CD14-positive monocyte (primary cell): ENCODE results near the gene PACSIN2. TPM values are rescaled to one million over a fixed set of nuclear protein-coding genes. Genes with fewer than 3 reads are reported as not detected.
"Not testable (repeated sequence)": the region's sequence is repeated elsewhere in the genome, so short reads cannot be mapped to it uniquely, and the experiment has no call there.

Experiments used
- DNase-seq, 3 donors: peaks; one replicate each; pipeline ENCODE4 v3.0.0-alpha.2; 2011 to 2022
- H2AFZ ChIP-seq: 2 replicates; pipeline ENCODE4 v1.6.0; 2012; ENCODE audit warnings: mild to moderate bottlenecking, low read depth, low read length, inconsistent platforms; ENCODE audit not compliant: insufficient read depth, poor library complexity, severe bottlenecking
- H3K27ac ChIP-seq, 2 donors: 1 replicate in 1 of 2; 2 replicates in 1 of 2; pipeline ENCODE4 v1.5.1; 2012 to 2013; ENCODE audit warnings: low read length in 2 of 2, control low read depth in 1 of 2, inconsistent platforms in 1 of 2, low read depth in 1 of 2, mild to moderate bottlenecking in 1 of 2
- H3K27me3 ChIP-seq, 2 donors: one replicate each; pipeline versions ENCODE4 v1.6.0 to v1.6.1; 2011 to 2013; ENCODE audit warnings: low read length in 2 of 2; ENCODE audit not compliant: control insufficient read depth in 2 of 2, insufficient read depth in 2 of 2
- H3K36me3 ChIP-seq, 2 donors: replicated peaks in 1 of 2; 1 replicate in 1 of 2; 2 replicates in 1 of 2; pipeline versions ENCODE4 v1.5.1 to v1.6.1; 2012 to 2013; ENCODE audit warnings: low read length in 2 of 2, control low read depth in 1 of 2, inconsistent platforms in 1 of 2, mild to moderate bottlenecking in 1 of 2; ENCODE audit not compliant: insufficient read depth in 2 of 2, control insufficient read depth in 1 of 2
- H3K4me1 ChIP-seq, 2 donors: 1 replicate in 1 of 2; 2 replicates in 1 of 2; pipeline versions ENCODE4 v1.5.1 to v1.6.1; 2012 to 2013; ENCODE audit warnings: low read length in 2 of 2, control low read depth in 1 of 2, inconsistent platforms in 1 of 2, mild to moderate bottlenecking in 1 of 2, moderate library complexity in 1 of 2; ENCODE audit not compliant: insufficient read depth in 2 of 2, control insufficient read depth in 1 of 2
- H3K4me2 ChIP-seq: replicated peaks from 2 replicates; pipeline ENCODE3; 2012; ENCODE audit warnings: low read length, moderate library complexity, mild to moderate bottlenecking; ENCODE audit not compliant: poor library complexity, severe bottlenecking; ENCODE audit errors: extremely low read depth
- H3K4me3 ChIP-seq, 3 experiments: fragments of 200-600 bp in 1 of 3; sonication (generic) in 1 of 3; replicated peaks in 1 of 3; 1 replicate in 2 of 3; 2 replicates in 1 of 3; pipeline ENCODE4 v1.5.1; 2011 to 2013; ENCODE audit warnings: low read length in 3 of 3, mild to moderate bottlenecking in 3 of 3, control low read depth in 2 of 3, low read depth in 2 of 3, inconsistent platforms in 1 of 3, moderate library complexity in 1 of 3
- H3K79me2 ChIP-seq: 2 replicates; pipeline ENCODE4 v1.6.0; 2012; ENCODE audit warnings: mild to moderate bottlenecking, control low read depth, inconsistent platforms, low read length, moderate library complexity; ENCODE audit not compliant: insufficient read depth
- H3K9ac ChIP-seq: 2 replicates; pipeline ENCODE4 v1.6.0; 2017; ENCODE audit warnings: low read length, mild to moderate bottlenecking; ENCODE audit not compliant: insufficient read depth, poor library complexity, severe bottlenecking
- H3K9me3 ChIP-seq, 2 donors: replicated peaks in 1 of 2; 1 replicate in 1 of 2; 2 replicates in 1 of 2; pipeline versions ENCODE4 v1.5.1 to v1.6.1; 2012 to 2013; ENCODE audit warnings: low read length in 2 of 2, control low read depth in 1 of 2; ENCODE audit not compliant: control insufficient read depth in 1 of 2, insufficient read depth in 1 of 2
- H4K20me1 ChIP-seq: 2 replicates; pipeline ENCODE4 v1.6.0; 2012; ENCODE audit warnings: mild to moderate bottlenecking, low read length, control low read depth, moderate library complexity; ENCODE audit not compliant: insufficient read depth
- H3K27ac Mint-ChIP-seq, 7 donors: one replicate each; pipeline ENCODE4 v1.8.0; 2020; ENCODE audit warnings: mild to moderate bottlenecking in 7 of 7, mixed read lengths in 7 of 7, moderate library complexity in 6 of 7, inconsistent platforms in 2 of 7
- H3K27me3 Mint-ChIP-seq, 3 donors: one replicate each; pipeline ENCODE4 v1.8.0; 2021 to 2022; ENCODE audit warnings: low read depth in 3 of 3, mild to moderate bottlenecking in 3 of 3, mixed read lengths in 3 of 3, moderate library complexity in 3 of 3, inconsistent platforms in 1 of 3
- H3K36me3 Mint-ChIP-seq, 2 donors: one replicate each; pipeline ENCODE4 v1.8.0; 2020; ENCODE audit warnings: mixed read lengths in 2 of 2, inconsistent platforms in 1 of 2, mild to moderate bottlenecking in 1 of 2
- H3K4me1 Mint-ChIP-seq: one replicate; pipeline ENCODE4 v1.8.0; 2020; ENCODE audit warnings: mild to moderate bottlenecking, mixed read lengths
- H3K4me3 Mint-ChIP-seq, 2 donors: one replicate each; pipeline ENCODE4 v1.8.0; 2020; ENCODE audit warnings: mild to moderate bottlenecking in 2 of 2, mixed read lengths in 2 of 2, moderate library complexity in 1 of 2
- H3K9me3 Mint-ChIP-seq, 7 donors: one replicate each; pipeline ENCODE4 v1.8.0; 2020 to 2022; ENCODE audit warnings: mixed read lengths in 7 of 7, mild to moderate bottlenecking in 6 of 7, moderate library complexity in 6 of 7, inconsistent platforms in 2 of 7
- WGBS: methylation state at CpG from one replicate; pipeline ENCODE4 v1.1.5; 2013; ENCODE audit warnings: missing lambda C conversion rate; ENCODE audit not compliant: insufficient coverage; 5-methylcytosine and 5-hydroxymethylcytosine counted together
- intact Hi-C, 2 donors: fragments of 100-400 bp; cut with micrococcal nuclease; formaldehyde crosslinking; loops; one replicate each; pipeline versions ENCODE4 v1.15.0 to v1.15.1; 2023
- polyA plus RNA-seq, 3 donors: library from polyadenylated mRNA; depleted of rRNA in 1 of 3; unstranded in 2 of 3; stranded (reverse) in 1 of 3; fragments of 300-500 nt in 2 of 3; fragments of >200 nt in 1 of 3; fragmentation: Illumina TruSeq in 2 of 3; gene quantifications; 1 replicate in 2 of 3; 2 replicates in 1 of 3; pipeline ENCODE4 v1.2.3, GENCODE V29; 2012 to 2021
- TF ChIP-seq, protein P1 (sequence below): fragments of 200-600 bp; IDR thresholded peaks from one replicate; pipeline ENCODE4 v1.8.0; 2022; ENCODE audit warnings: antibody characterized with exemption, mild to moderate bottlenecking

Gene PACSIN2
- polyA plus RNA-seq, 3 donors: 31.2 to 45.7 (median 40.2) TPM

DNA sequence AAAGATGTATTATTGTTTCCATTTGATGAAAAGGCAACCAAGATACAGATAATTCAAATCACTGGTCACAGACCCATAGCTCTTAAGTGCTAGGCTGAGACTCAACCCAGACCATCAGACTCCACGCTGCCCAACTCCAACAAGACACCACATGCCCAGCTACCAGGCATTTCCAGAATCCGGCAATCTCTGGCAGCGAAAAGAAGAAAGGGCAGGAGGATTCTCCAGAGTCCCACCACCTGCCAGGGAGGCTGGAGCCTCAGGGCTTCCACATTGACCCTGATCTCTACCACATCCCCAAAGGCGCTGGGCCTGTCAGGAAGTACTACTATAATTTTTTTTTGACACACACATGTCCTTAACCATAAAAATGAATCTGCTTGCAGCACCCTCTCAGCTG is 96.4 kb downstream of the PACSIN2 start:
- peaks cover 0 to 2% (median 0%) of the 10 kb centered on the region in 3 donors for H3K27me3 Mint-ChIP-seq
- H3K4me1 Mint-ChIP-seq: peaks cover 54% of the 10 kb centered on the region
- intact Hi-C loops: no loop called here

DNA sequence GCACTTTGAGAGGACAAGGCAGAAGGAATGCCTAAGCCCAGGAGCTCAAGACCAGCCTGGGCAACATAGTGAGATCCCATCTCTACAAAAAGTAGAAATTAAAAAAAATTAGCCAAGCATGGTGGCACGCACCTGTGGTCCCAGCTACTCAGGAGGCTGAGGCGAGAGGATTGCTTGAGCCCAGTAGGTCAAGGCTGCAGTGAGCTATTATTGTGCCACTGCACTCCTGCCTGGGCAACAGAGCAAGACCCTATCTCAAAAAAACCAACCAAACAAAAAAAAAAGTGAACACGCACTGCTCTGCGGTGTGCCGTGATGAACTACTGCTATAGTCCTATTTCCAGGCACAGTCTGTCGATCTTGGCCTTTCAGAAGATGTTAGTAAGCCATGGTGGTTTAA is 97.6 kb downstream of the PACSIN2 start:
- H3K27ac ChIP-seq, H3K4me3 Mint-ChIP-seq, H3K9ac ChIP-seq, H3K9me3 ChIP-seq, H2AFZ ChIP-seq, H3K4me3 ChIP-seq, H3K9me3 Mint-ChIP-seq, H3K27ac Mint-ChIP-seq, DNase-seq, intact Hi-C loops, H3K27me3 Mint-ChIP-seq, H3K27me3 ChIP-seq, H3K36me3 ChIP-seq, H3K4me2 ChIP-seq: not testable (repeated sequence)
- H3K4me1 ChIP-seq: peaks cover 33 to 48% of the 10 kb centered on the region in 2 donors
- peaks cover 34% of the 10 kb centered on the region for H4K20me1 ChIP-seq
- Mint-ChIP-seq H3K4me1 (peaks cover 48% of the 10 kb centered on the region), H3K36me3 (peaks cover 7 to 13% of the 10 kb centered on the region in 2 donors)
- peaks cover 88% of the 10 kb centered on the region for H3K79me2 ChIP-seq
- WGBS: 100% methylated on average over 6 of the region's 6 CpGs

More for the DNA sequence above, 96.4 kb downstream of the PACSIN2 start:
- no peak for DNase-seq
- Mint-ChIP-seq H3K4me3 (no peak overlapping the region), H3K9me3 (no peaks in the 10 kb centered on the region), H3K27ac (peak overlapping the region in 1 of 7 donors; percentile 41), H3K36me3 (peaks cover 7 to 13% of the 10 kb centered on the region in 2 donors)
- Histone ChIP-seq H3K36me3 (no peaks in the 10 kb centered on the region), H3K79me2 (peaks cover 85% of the 10 kb centered on the region), H2AFZ (no peak overlapping the region), H3K27me3 (no peaks in the 10 kb centered on the region), H3K4me3 (no peak overlapping the region), H3K27ac (peak overlapping the region in 1 of 2 donors; percentile 44), H3K9ac (no peak overlapping the region), H3K9me3 (no peaks in the 10 kb centered on the region), H4K20me1 (peaks cover 39% of the 10 kb centered on the region), H3K4me1 (peaks cover 38 to 52% of the 10 kb centered on the region in 2 donors), H3K4me2 (no peak overlapping the region)
- 73% methylated on average over 3 of the region's 4 CpGs for WGBS
- TF ChIP-seq, protein P1, sequence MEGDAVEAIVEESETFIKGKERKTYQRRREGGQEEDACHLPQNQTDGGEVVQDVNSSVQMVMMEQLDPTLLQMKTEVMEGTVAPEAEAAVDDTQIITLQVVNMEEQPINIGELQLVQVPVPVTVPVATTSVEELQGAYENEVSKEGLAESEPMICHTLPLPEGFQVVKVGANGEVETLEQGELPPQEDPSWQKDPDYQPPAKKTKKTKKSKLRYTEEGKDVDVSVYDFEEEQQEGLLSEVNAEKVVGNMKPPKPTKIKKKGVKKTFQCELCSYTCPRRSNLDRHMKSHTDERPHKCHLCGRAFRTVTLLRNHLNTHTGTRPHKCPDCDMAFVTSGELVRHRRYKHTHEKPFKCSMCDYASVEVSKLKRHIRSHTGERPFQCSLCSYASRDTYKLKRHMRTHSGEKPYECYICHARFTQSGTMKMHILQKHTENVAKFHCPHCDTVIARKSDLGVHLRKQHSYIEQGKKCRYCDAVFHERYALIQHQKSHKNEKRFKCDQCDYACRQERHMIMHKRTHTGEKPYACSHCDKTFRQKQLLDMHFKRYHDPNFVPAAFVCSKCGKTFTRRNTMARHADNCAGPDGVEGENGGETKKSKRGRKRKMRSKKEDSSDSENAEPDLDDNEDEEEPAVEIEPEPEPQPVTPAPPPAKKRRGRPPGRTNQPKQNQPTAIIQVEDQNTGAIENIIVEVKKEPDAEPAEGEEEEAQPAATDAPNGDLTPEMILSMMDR: no peak
